ENCODE data around the gene WASF3.
"Not testable (repeated sequence)": the region's sequence is repeated elsewhere in the genome, so short reads cannot be mapped to it uniquely, and the experiment has no call there.

WASF3 gene

DNA sequence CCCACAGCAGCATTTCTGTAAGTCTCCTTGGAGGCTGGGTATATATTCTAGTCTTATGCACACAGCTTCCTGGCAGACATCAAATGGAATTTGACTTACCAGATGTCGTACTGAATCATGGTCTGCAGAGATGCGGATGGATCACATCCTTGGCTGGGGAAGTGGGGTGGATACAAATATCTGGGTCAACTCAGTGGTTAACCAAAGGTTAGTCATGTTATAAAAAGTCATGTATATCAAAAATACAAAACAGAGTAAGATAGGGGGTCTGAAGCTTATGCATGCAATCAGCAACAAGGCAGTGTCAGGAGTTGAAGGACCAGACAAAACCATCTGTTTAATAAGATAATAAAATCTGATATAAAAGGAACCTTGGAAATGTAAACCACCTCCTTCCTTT lies 61.9 kb downstream of the WASF3 start:
- H3K4me3 ChIP-seq (ENCODE audit: low read length): no peak overlapping the region
- TF ChIP-seq, protein P1, sequence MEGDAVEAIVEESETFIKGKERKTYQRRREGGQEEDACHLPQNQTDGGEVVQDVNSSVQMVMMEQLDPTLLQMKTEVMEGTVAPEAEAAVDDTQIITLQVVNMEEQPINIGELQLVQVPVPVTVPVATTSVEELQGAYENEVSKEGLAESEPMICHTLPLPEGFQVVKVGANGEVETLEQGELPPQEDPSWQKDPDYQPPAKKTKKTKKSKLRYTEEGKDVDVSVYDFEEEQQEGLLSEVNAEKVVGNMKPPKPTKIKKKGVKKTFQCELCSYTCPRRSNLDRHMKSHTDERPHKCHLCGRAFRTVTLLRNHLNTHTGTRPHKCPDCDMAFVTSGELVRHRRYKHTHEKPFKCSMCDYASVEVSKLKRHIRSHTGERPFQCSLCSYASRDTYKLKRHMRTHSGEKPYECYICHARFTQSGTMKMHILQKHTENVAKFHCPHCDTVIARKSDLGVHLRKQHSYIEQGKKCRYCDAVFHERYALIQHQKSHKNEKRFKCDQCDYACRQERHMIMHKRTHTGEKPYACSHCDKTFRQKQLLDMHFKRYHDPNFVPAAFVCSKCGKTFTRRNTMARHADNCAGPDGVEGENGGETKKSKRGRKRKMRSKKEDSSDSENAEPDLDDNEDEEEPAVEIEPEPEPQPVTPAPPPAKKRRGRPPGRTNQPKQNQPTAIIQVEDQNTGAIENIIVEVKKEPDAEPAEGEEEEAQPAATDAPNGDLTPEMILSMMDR (conservative IDR thresholded peaks at IDR 0.05; ENCODE audit: low read depth, low read length): no peak
- DNase-seq (ENCODE audit: low read depth): no peak

DNA sequence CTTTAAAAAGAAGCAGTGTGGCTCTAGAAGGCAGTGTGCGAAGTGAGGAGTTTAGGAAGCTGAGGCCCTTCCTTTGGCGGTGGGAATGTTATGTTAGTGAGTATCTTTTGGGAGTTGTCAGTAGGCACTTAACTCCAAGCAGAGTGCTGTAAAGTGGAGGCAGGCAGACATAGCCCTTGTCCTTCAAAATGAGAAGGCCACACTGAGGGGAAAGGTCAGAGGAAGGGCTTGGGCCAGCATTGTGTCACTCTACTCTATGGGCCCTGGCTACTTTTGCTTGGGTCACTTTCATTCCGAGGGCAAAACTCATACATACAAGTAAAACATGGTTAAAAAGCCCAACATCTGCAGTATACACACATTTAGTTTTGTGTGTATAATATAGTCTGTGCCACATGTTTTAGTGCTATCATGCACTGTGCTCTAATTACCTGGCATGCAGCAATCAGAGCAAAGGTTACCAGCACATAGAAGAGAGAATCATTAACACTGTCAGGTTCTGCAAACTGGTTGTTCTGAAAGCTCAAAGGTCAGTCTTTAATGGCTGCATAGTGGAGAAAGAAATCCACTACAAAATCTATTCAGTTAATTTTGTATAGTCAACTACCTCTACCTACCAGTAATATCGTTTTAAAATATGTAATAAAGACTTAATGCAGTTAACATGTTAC lies 64.4 kb downstream of the WASF3 start:
- TF ChIP-seq, protein P1 (conservative IDR thresholded peaks at IDR 0.05; ENCODE audit: low read depth, low read length): no peak
- no peak for DNase-seq (ENCODE audit: low read depth)
- no peak overlapping the region for H3K4me3 ChIP-seq (ENCODE audit: low read length)

DNA sequence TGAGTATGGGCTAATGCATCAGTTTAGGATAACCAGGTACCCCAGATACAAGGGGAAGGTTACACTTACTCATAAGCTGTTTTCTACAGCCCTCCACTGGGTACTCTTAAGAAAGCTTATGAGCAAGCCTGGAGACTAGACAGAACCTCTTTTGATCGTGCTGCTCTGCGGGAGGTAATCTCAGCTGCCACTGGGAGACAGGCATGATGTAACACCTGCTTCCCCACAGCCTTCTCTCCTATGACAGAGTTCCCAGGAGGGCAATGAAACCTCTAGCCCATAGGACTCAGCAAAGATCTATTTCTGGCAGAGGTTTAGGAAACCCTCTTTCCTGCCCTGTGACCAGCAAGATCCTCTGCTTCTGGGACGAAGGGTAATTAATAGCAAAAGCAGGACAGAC lies 65.6 kb downstream of the WASF3 start:
- TF ChIP-seq, protein P1 (conservative IDR thresholded peaks at IDR 0.05; ENCODE audit: low read depth, low read length): no peak
- DNase-seq (ENCODE audit: low read depth): no peak
- no peak overlapping the region for H3K4me3 ChIP-seq (ENCODE audit: low read length)

DNA sequence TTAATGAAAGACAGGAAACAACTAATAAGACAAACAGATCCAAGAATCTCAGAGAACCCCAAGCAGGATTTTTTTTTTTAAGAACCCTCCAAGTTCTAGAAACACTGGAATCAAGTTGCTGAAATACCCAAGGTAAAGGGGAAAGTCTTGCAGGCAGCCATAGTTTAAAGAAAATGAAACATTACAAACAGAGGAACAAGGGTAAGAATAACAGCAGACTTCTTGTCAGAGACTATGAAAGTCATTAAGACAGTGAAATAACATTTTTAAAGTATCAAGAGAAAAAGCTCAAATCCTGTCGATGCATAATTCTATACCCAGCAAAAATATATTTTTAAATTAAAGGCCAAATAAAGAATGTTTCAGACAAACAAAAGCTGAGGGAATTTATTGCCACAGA lies 67.1 kb downstream of the WASF3 start:
- H3K4me3 ChIP-seq (ENCODE audit: low read length): no peak overlapping the region
- TF ChIP-seq, protein P1 (conservative IDR thresholded peaks at IDR 0.05; ENCODE audit: low read depth, low read length): no peak

DNA sequence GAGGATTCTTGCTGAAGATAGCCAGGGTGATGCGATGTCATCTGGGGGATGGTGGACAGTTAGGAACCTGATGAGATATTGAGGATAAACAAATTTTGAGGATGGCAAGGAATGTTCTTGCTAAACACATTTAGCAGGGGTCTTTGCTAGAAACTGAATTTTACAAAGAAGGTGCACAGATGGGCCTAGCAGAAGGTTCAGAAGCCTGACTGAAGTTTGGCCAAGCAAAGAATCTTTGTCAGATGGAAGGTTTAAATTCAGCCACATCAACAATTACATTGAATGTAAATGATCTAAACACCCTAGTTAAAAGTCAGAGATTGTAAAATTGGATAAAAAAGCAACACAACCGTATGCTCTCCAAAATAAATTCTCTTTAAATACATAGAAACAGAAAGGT lies 68.8 kb downstream of the WASF3 start:
- no peak for DNase-seq (ENCODE audit: low read depth)
- TF ChIP-seq, protein P1 (conservative IDR thresholded peaks at IDR 0.05; ENCODE audit: low read depth, low read length): no peak
- H3K4me3 ChIP-seq (ENCODE audit: low read length): no peak overlapping the region

More for the DNA sequence above, 67.1 kb downstream of the WASF3 start:
- no peak for DNase-seq (ENCODE audit: low read depth)

DNA sequence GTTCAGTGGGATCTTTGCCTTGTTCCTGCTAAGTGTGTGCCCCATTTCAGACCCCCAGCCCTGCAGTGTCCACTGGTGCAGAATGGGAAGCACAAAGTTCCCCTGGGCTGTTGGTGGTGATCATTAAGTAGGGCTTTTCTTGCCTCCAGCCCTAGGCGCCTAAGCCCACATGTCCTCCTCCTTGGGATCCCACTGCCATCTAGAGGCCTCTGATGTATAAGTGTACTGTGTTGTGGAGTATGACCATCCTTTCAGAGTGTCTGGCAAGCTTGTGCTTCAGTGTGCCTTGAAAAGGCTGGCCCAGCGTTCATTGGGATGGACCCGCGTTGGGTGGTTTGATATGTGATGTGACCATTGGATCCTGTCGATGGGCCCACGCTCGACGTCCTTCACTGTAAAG lies 71.2 kb downstream of the WASF3 start:
- H3K4me3 ChIP-seq (ENCODE audit: low read length): no peak overlapping the region
- no peak for DNase-seq (ENCODE audit: low read depth)
- TF ChIP-seq, protein P1 (conservative IDR thresholded peaks at IDR 0.05; ENCODE audit: low read depth, low read length): no peak

DNA sequence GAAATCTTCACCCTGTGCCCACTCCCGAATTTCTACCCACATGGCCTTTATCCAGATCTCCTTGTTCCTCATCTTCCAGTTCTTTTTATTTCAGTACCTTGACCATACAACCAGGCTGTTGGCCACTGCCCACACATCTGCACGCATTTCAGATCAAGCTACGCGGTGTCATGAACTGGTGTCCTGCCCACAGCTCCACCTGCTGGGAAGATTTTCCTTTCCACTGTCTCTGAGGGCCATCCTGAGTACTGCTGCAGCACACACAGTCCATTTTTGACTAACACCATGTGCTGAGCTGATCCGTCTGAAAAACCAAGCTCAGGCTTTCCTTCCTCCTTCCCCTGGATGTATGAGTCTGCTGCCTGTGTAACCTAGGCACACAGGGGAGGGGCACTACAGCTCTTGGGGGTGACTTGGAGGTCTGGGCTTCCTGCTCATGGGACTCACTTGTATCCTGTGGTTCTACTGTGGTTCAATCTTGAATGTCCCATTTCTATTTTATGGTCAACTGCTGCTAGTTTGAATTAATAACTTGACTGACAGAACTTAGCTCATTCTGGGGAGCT lies 71.9 kb downstream of the WASF3 start:
- H3K4me3 ChIP-seq (ENCODE audit: low read length): no peak overlapping the region
- DNase-seq (ENCODE audit: low read depth): no peak
- TF ChIP-seq, protein P1 (conservative IDR thresholded peaks at IDR 0.05; ENCODE audit: low read depth, low read length): peak; percentile 18

DNA sequence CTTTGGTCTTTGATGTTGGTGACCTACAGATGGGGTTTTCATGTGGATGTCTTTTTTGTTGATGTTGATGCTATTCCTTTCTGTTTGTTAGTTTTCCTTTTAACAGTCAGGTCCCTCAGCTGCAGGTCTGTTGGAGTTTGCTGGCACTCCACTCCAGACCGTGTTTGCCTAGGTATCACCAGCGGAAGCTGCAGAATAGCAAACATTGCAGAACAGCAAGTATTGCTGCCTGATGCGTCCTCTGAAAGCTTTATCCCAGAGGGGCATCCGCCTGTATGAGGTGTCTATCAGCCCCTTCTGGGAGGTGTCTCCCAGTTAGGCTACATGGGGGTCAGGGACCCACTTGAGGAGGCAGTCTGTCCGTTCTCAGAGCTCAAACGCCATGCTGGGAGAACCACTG lies 78.2 kb downstream of the WASF3 start:
- H3K4me3 ChIP-seq (ENCODE audit: low read length); DNase-seq (ENCODE audit: low read depth): not testable (repeated sequence)

DNA sequence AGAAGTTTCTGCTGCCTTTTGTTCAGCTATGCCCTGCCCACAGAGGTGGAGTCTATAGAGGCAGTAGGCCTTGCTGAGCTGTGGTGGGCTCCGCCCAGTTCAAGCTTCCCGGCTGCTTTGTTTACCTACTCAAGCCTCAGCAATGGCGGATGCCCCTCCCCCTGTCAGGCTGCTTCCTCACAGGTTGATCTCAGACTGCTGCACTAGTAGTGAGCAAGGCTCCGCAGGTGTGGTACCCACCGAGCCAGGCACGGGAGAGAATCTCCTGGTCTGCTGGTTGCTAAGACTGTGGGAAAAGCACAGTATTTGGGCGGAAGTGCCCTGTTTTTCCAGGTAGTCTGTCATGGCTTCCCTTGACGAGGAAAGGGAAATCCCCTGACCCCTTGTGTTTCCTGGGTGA lies 78.6 kb downstream of the WASF3 start:
- not testable (repeated sequence) for DNase-seq (ENCODE audit: low read depth); H3K4me3 ChIP-seq (ENCODE audit: low read length)

All from retinal pigment epithelial cell (primary cell).